Measurements from ENCODE around the gene TOPAZ1.

The TOPAZ1 gene

DNA sequence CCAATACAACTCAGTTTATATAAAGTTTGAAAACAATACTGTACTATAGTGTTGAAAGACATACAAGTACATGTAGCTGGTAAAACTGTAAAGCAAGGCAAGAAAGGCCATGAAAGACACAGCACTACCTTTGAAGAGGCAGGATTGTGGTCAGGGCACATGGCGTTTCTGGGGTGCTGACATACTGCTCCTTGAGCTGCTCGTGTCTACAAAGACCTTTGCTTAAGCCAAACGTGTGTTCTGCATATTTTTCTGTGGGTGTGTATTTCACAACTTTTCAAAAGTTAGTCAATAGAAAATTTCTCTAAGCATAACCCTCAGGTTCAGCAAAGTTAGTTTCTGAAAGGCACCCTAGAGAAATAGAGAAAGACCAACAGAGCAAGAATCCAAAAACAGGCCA is 14.1 kb upstream of the TOPAZ1 start:
- no peak overlapping the region for H3K27ac Mint-ChIP-seq
- no peak overlapping the region for H3K4me3 Mint-ChIP-seq
- H3K9me3 Mint-ChIP-seq = no peaks in the 10 kb centered on the region
- H3K4me1 Mint-ChIP-seq = no peaks in the 10 kb centered on the region
- H3K27me3 Mint-ChIP-seq (ENCODE audit: low read depth) = peaks cover 11% of the 10 kb centered on the region
- no peak for TF ChIP-seq CTCF (IDR thresholded peaks at IDR 0.05; ENCODE audit: unreplicated experiment in 3 of 3)
- no peaks in the 10 kb centered on the region for H3K36me3 Mint-ChIP-seq (ENCODE audit: low read depth)

- no peaks in the 10 kb centered on the region for H3K36me3 Mint-ChIP-seq (ENCODE audit: low read depth)
These were observed 12.8 kb upstream of the TOPAZ1 start for GRCh38 chr3:44228900-44229299.

GRCh38 chr3:44232407-44232806 is 9.3 kb upstream of the TOPAZ1 start:
- Mint-ChIP-seq H3K4me3 (no peak overlapping the region), H3K27ac (no peak overlapping the region), H3K36me3 (ENCODE audit: low read depth) (no peaks in the 10 kb centered on the region), H3K27me3 (ENCODE audit: low read depth) (peaks cover 4% of the 10 kb centered on the region), H3K9me3 (no peaks in the 10 kb centered on the region), H3K4me1 (peaks cover 16% of the 10 kb centered on the region)
- TF ChIP-seq CTCF (IDR thresholded peaks at IDR 0.05; ENCODE audit: unreplicated experiment in 3 of 3) = no peak

More at GRCh38 chr3:44228900-44229299, 12.8 kb upstream of the TOPAZ1 start:
- Mint-ChIP-seq H3K4me1 (no peaks in the 10 kb centered on the region), H3K27ac (no peak overlapping the region), H3K27me3 (ENCODE audit: low read depth) (peaks cover 5% of the 10 kb centered on the region), H3K4me3 (no peak overlapping the region), H3K9me3 (no peaks in the 10 kb centered on the region)
- TF ChIP-seq CTCF (IDR thresholded peaks at IDR 0.05; ENCODE audit: unreplicated experiment in 3 of 3) = no peak

- H3K27me3 Mint-ChIP-seq (ENCODE audit: low read depth) = peaks cover 4% of the 10 kb centered on the region
- H3K36me3 Mint-ChIP-seq (ENCODE audit: low read depth) = no peaks in the 10 kb centered on the region
- peaks cover 19% of the 10 kb centered on the region for H3K4me1 Mint-ChIP-seq
- no peak for TF ChIP-seq CTCF (IDR thresholded peaks at IDR 0.05; ENCODE audit: unreplicated experiment in 3 of 3)
- peak overlapping the region in 1 of 3 experiments; percentile 30 for H3K27ac Mint-ChIP-seq
- no peaks in the 10 kb centered on the region for H3K9me3 Mint-ChIP-seq
- H3K4me3 Mint-ChIP-seq = no peak overlapping the region
These were observed 6.9 kb upstream of the TOPAZ1 start for GRCh38 chr3:44234648-44235268.

GRCh38 chr3:44235604-44236484 is 5.8 kb upstream of the TOPAZ1 start:
- Mint-ChIP-seq H3K4me1 (peaks cover 19% of the 10 kb centered on the region), H3K36me3 (ENCODE audit: low read depth) (no peaks in the 10 kb centered on the region), H3K9me3 (no peaks in the 10 kb centered on the region), H3K27ac (peak overlapping the region; percentile 40 to 90 (median 61)), H3K4me3 (peak overlapping the region; percentile 2 to 30 (median 24)), H3K27me3 (ENCODE audit: low read depth) (peaks cover 4% of the 10 kb centered on the region)
- TF ChIP-seq CTCF (IDR thresholded peaks at IDR 0.05; ENCODE audit: unreplicated experiment in 3 of 3) = peak; percentile 70 to 87 (median 79)
